ENCODE data around the gene ZNF12. TPM values are rescaled to one million over a fixed set of nuclear protein-coding genes. Genes with fewer than 3 reads are reported as not detected.

The ZNF12 gene
- total and polyA plus RNA-seq, 2 donors (not counting 1 experiment from before 2014, with no cell fraction given): 15.9 to 17.8 TPM

GRCh38 chr7:6658618-6659345 is 48.0 kb downstream of the ZNF12 start:
- DNase-seq (ENCODE audit: low read depth in 2 of 2): peak in 1 of 2 donors; percentile 19
- Histone ChIP-seq H4K20me1 (ENCODE audit: control insufficient read depth, extremely low read depth, insufficient read depth, low read length) (no peaks in the 10 kb centered on the region), H3K4me1 (ENCODE audit: control insufficient read depth, extremely low read depth, insufficient read depth, low read length) (no peaks in the 10 kb centered on the region)

GRCh38 chr7:6656413-6656812 is 50.3 kb downstream of the ZNF12 start:
- H4K20me1 ChIP-seq (ENCODE audit: control insufficient read depth, extremely low read depth, insufficient read depth, low read length): no peaks in the 10 kb centered on the region
- no peak overlapping the region for H3K4me2 ChIP-seq (ENCODE audit: extremely low read depth, insufficient read depth, low read length)
- no peaks in the 10 kb centered on the region for H3K4me1 ChIP-seq (ENCODE audit: control insufficient read depth, extremely low read depth, insufficient read depth, low read length)
- H3K9ac ChIP-seq (ENCODE audit: insufficient read depth, low read length): no peak overlapping the region
- no peaks in the 10 kb centered on the region for H3K79me2 ChIP-seq (ENCODE audit: control insufficient read depth, insufficient read depth, low read length)
- no peak overlapping the region for H2AFZ ChIP-seq (ENCODE audit: low read length)
- DNase-seq (ENCODE audit: low read depth in 2 of 2): no peak
- H3K27me3 ChIP-seq (ENCODE audit: control insufficient read depth, insufficient read depth, low read length): no peaks in the 10 kb centered on the region
- H3K27ac ChIP-seq (ENCODE audit: insufficient read depth, low read length): no peak overlapping the region
- no peak for TF ChIP-seq EZH2 (IDR thresholded peaks at IDR 0.05; ENCODE audit: low read length, missing control alignments)
- TF ChIP-seq, protein P1, sequence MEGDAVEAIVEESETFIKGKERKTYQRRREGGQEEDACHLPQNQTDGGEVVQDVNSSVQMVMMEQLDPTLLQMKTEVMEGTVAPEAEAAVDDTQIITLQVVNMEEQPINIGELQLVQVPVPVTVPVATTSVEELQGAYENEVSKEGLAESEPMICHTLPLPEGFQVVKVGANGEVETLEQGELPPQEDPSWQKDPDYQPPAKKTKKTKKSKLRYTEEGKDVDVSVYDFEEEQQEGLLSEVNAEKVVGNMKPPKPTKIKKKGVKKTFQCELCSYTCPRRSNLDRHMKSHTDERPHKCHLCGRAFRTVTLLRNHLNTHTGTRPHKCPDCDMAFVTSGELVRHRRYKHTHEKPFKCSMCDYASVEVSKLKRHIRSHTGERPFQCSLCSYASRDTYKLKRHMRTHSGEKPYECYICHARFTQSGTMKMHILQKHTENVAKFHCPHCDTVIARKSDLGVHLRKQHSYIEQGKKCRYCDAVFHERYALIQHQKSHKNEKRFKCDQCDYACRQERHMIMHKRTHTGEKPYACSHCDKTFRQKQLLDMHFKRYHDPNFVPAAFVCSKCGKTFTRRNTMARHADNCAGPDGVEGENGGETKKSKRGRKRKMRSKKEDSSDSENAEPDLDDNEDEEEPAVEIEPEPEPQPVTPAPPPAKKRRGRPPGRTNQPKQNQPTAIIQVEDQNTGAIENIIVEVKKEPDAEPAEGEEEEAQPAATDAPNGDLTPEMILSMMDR (conservative IDR thresholded peaks at IDR 0.05 in 1 of 2, IDR thresholded peaks at IDR 0.05 in 1 of 2; ENCODE audit: low read depth in 1 of 2, low read length in 2 of 2): no peak
- peaks cover 16% of the 10 kb centered on the region for H3K36me3 ChIP-seq (ENCODE audit: control insufficient read depth, insufficient read depth, low read length)
- H3K9me3 ChIP-seq (ENCODE audit: control insufficient read depth, insufficient read depth, low read depth, low read length): no peaks in the 10 kb centered on the region
- no peak overlapping the region for H3K4me3 ChIP-seq (replicated peaks in 1 of 4; ENCODE audit: control extremely low read depth in 1 of 4, insufficient read depth in 1 of 4, low read depth in 3 of 4, low read length in 4 of 4)

More at GRCh38 chr7:6658618-6659345, 48.0 kb downstream of the ZNF12 start:
- Histone ChIP-seq H3K9me3 (ENCODE audit: control insufficient read depth, insufficient read depth, low read depth, low read length) (no peaks in the 10 kb centered on the region), H3K36me3 (ENCODE audit: control insufficient read depth, insufficient read depth, low read length) (peaks cover 7% of the 10 kb centered on the region), H3K9ac (ENCODE audit: insufficient read depth, low read length) (no peak overlapping the region), H3K27me3 (ENCODE audit: control insufficient read depth, insufficient read depth, low read length) (no peaks in the 10 kb centered on the region), H2AFZ (ENCODE audit: low read length) (no peak overlapping the region), H3K27ac (ENCODE audit: insufficient read depth, low read length) (no peak overlapping the region), H3K79me2 (ENCODE audit: control insufficient read depth, insufficient read depth, low read length) (no peaks in the 10 kb centered on the region), H3K4me2 (ENCODE audit: extremely low read depth, insufficient read depth, low read length) (no peak overlapping the region), H3K4me3 (replicated peaks in 1 of 4; ENCODE audit: control extremely low read depth in 1 of 4, insufficient read depth in 1 of 4, low read depth in 3 of 4, low read length in 4 of 4) (no peak overlapping the region)
- TF ChIP-seq, protein P1 (conservative IDR thresholded peaks at IDR 0.05 in 1 of 2, IDR thresholded peaks at IDR 0.05 in 1 of 2; ENCODE audit: low read depth in 1 of 2, low read length in 2 of 2): no peak

- Histone ChIP-seq H3K79me2 (ENCODE audit: control insufficient read depth, insufficient read depth, low read length) (no peaks in the 10 kb centered on the region), H2AFZ (ENCODE audit: low read length) (no peak overlapping the region), H3K4me2 (ENCODE audit: extremely low read depth, insufficient read depth, low read length) (no peak overlapping the region), H3K27ac (ENCODE audit: insufficient read depth, low read length) (no peak overlapping the region), H4K20me1 (ENCODE audit: control insufficient read depth, extremely low read depth, insufficient read depth, low read length) (no peaks in the 10 kb centered on the region), H3K27me3 (ENCODE audit: control insufficient read depth, insufficient read depth, low read length) (no peaks in the 10 kb centered on the region), H3K4me1 (ENCODE audit: control insufficient read depth, extremely low read depth, insufficient read depth, low read length) (no peaks in the 10 kb centered on the region), H3K36me3 (ENCODE audit: control insufficient read depth, insufficient read depth, low read length) (peaks cover 16% of the 10 kb centered on the region), H3K4me3 (replicated peaks in 1 of 4; ENCODE audit: control extremely low read depth in 1 of 4, insufficient read depth in 1 of 4, low read depth in 3 of 4, low read length in 4 of 4) (no peak overlapping the region), H3K9me3 (ENCODE audit: control insufficient read depth, insufficient read depth, low read depth, low read length) (no peaks in the 10 kb centered on the region), H3K9ac (ENCODE audit: insufficient read depth, low read length) (no peak overlapping the region)
- no peak for DNase-seq (ENCODE audit: low read depth in 2 of 2)
- no peak for TF ChIP-seq EZH2 (IDR thresholded peaks at IDR 0.05; ENCODE audit: low read length, missing control alignments)
- TF ChIP-seq, protein P1 (conservative IDR thresholded peaks at IDR 0.05 in 1 of 2, IDR thresholded peaks at IDR 0.05 in 1 of 2; ENCODE audit: low read depth in 1 of 2, low read length in 2 of 2): no peak
These were observed 50.9 kb downstream of the ZNF12 start for GRCh38 chr7:6655636-6656385.

Measured in fibroblast of lung (primary cell).